ENCODE results near the gene CCT8. TPM values are rescaled to one million over a fixed set of nuclear protein-coding genes. Genes with fewer than 3 reads are reported as not detected.

The CCT8 gene
- total and polyA plus RNA-seq, 4 donors: 47.0 to 78.2 (median 58.0) TPM

- peak; percentile 39 for TF ChIP-seq FOXA1 (IDR thresholded peaks at IDR 0.05)
- peak; percentile 48 to 79 for TF ChIP-seq JUND (IDR thresholded peaks at IDR 0.05)
- peak in 1 of 2 donors; percentile 16 for TF ChIP-seq EGR1 (IDR thresholded peaks at IDR 0.05; ENCODE audit: low read depth in 2 of 2)
Observed at GRCh38 chr21:29092102-29092959, 18.9 kb upstream of the CCT8 start (continued).

GRCh38 chr21:29091033-29091432 is 17.6 kb upstream of the CCT8 start:
- no peaks in the 10 kb centered on the region for H3K9me3 ChIP-seq (ENCODE audit: control insufficient read depth in 4 of 4, low read length in 3 of 4)
- H3K4me3 ChIP-seq (ENCODE audit: low read depth in 1 of 3, low read length in 3 of 3): no peak overlapping the region
- no peaks in the 10 kb centered on the region for H3K27me3 ChIP-seq (ENCODE audit: control insufficient read depth in 4 of 4, insufficient read depth in 4 of 4, low read length in 3 of 4)
- no peaks in the 10 kb centered on the region for H3K36me3 ChIP-seq (ENCODE audit: control insufficient read depth in 4 of 4, insufficient read depth in 3 of 4, low read depth in 1 of 4, low read length in 3 of 4)
- peaks cover 0 to 18% (median 5%) of the 10 kb centered on the region in 4 donors for H3K4me1 ChIP-seq (ENCODE audit: control insufficient read depth in 4 of 4, insufficient read depth in 4 of 4, low read length in 3 of 4)
- peak overlapping the region in 1 of 2 donors; percentile 54 for H3K27ac ChIP-seq (ENCODE audit: low read depth in 1 of 2, low read length in 2 of 2)
- 65% methylated on average over 1 of the region's 1 CpG for WGBS
- H3K9ac ChIP-seq (ENCODE audit: low read depth in 1 of 2, low read length in 2 of 2): no peak overlapping the region
- TF ChIP-seq YY1 (IDR thresholded peaks at IDR 0.05) (no peak), EGR1 (IDR thresholded peaks at IDR 0.05; ENCODE audit: low read depth in 2 of 2) (no peak), FOXA1 (IDR thresholded peaks at IDR 0.05) (no peak), ZBTB33 (IDR thresholded peaks at IDR 0.05) (no peak)
- no peak for DNase-seq (ENCODE audit: low spot score)

- no peaks in the 10 kb centered on the region for H3K36me3 ChIP-seq (ENCODE audit: control insufficient read depth in 4 of 4, insufficient read depth in 3 of 4, low read depth in 1 of 4, low read length in 3 of 4)
- WGBS: 88% methylated on average over 8 of the region's 8 CpGs
- H3K27me3 ChIP-seq (ENCODE audit: control insufficient read depth in 4 of 4, insufficient read depth in 4 of 4, low read length in 3 of 4): no peaks in the 10 kb centered on the region
- no peak overlapping the region for H3K9ac ChIP-seq (ENCODE audit: low read depth in 1 of 2, low read length in 2 of 2)
- H3K4me1 ChIP-seq (ENCODE audit: control insufficient read depth in 4 of 4, insufficient read depth in 4 of 4, low read length in 3 of 4): peaks cover 0 to 2% (median 0%) of the 10 kb centered on the region in 4 donors
- DNase-seq (ENCODE audit: low spot score): no peak
- H3K27ac ChIP-seq (ENCODE audit: low read depth in 1 of 2, low read length in 2 of 2): no peak overlapping the region
- H3K4me3 ChIP-seq (ENCODE audit: low read depth in 1 of 3, low read length in 3 of 3): no peak overlapping the region
- H3K9me3 ChIP-seq (ENCODE audit: control insufficient read depth in 4 of 4, low read length in 3 of 4): no peaks in the 10 kb centered on the region
- TF ChIP-seq GABPA (IDR thresholded peaks at IDR 0.05 in 1 of 2, conservative IDR thresholded peaks at IDR 0.05 in 1 of 2) (no peak), CTCF (IDR thresholded peaks at IDR 0.05; ENCODE audit: low read depth, low read length, missing input control) (no peak), RXRA (IDR thresholded peaks at IDR 0.05) (no peak)
Observed at GRCh38 chr21:29085106-29085752, 11.8 kb upstream of the CCT8 start.

- no peaks in the 10 kb centered on the region for H3K9me3 ChIP-seq (ENCODE audit: control insufficient read depth in 4 of 4, low read length in 3 of 4)
- no peaks in the 10 kb centered on the region for H3K27me3 ChIP-seq (ENCODE audit: control insufficient read depth in 4 of 4, insufficient read depth in 4 of 4, low read length in 3 of 4)
- H3K9ac ChIP-seq (ENCODE audit: low read depth in 1 of 2, low read length in 2 of 2): no peak overlapping the region
- no peak overlapping the region for H3K27ac ChIP-seq (ENCODE audit: low read depth in 1 of 2, low read length in 2 of 2)
- no peak overlapping the region for H3K4me3 ChIP-seq (ENCODE audit: low read depth in 1 of 3, low read length in 3 of 3)
- H3K4me1 ChIP-seq (ENCODE audit: control insufficient read depth in 4 of 4, insufficient read depth in 4 of 4, low read length in 3 of 4): peaks cover 0 to 5% (median 0%) of the 10 kb centered on the region in 4 donors
- H3K36me3 ChIP-seq (ENCODE audit: control insufficient read depth in 4 of 4, insufficient read depth in 3 of 4, low read depth in 1 of 4, low read length in 3 of 4): no peaks in the 10 kb centered on the region
- DNase-seq (ENCODE audit: low spot score): no peak
- WGBS: 77% methylated on average over 2 of the region's 2 CpGs
- TF ChIP-seq CTCF (IDR thresholded peaks at IDR 0.05; ENCODE audit: low read depth, low read length, missing input control): no peak
- no peak for TF ChIP-seq YY1 (IDR thresholded peaks at IDR 0.05)
- no peak for TF ChIP-seq HNF4G (IDR thresholded peaks at IDR 0.05)
- no peak for TF ChIP-seq JUND (IDR thresholded peaks at IDR 0.05)
- TF ChIP-seq HNF4A (conservative IDR thresholded peaks at IDR 0.05): no peak
- no peak for TF ChIP-seq RXRA (IDR thresholded peaks at IDR 0.05)
- no peak for TF ChIP-seq ZBTB33 (IDR thresholded peaks at IDR 0.05)
- TF ChIP-seq ATF3 (IDR thresholded peaks at IDR 0.05): no peak
- TF ChIP-seq FOXA2 (IDR thresholded peaks at IDR 0.05): no peak
- no peak for TF ChIP-seq MAX (IDR thresholded peaks at IDR 0.05)
Observed at GRCh38 chr21:29084372-29084771, 10.9 kb upstream of the CCT8 start.

All from liver (tissue), 9 donors.